ELF-1 (cell line): Measurements from ENCODE around the gene DCAF11.

Source experiments
- DNase-seq: peaks from one replicate; pipeline ENCODE4 v3.0.0-alpha.2; 2016; ENCODE audit warnings: low read depth, low spot score

Gene DCAF11

GRCh38 chr14:24139272-24139934 is 24.8 kb downstream of the DCAF11 start:
- no peak for DNase-seq

- DNase-seq: peak; percentile 100
Measured at GRCh38 chr14:24141097-24141880, 26.7 kb downstream of the DCAF11 start, which contains the start of gene EMC9. EMC9 (minus strand) TSS chr14:24141591; CDS start chr14:24141304, 287 bp downstream.

GRCh38 chr14:24143511-24143910 is 28.9 kb downstream of the DCAF11 start:
- no peak for DNase-seq

GRCh38 chr14:24144451-24144850 is 29.9 kb downstream of the DCAF11 start:
- DNase-seq: no peak

DNA sequence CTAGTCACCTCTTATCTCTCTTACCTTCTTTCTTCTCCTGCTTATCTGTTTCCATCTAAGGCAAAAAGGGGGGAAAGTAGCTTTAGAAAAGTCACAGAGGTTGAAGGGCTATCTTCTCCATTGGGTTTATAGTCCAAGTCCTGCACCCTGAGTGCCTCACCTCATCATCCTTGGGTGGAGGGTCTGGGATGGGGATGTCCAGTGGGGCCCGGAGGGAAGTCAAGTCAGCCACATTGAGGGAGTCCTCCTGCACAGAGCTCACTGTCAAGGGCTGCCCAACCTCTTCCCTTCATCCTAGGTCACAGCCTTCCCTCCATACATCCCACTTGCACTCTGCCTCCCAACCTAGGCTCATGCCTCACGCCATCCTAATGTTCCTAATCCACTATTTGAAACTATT is 30.6 kb downstream of the DCAF11 start:
- no peak for DNase-seq

- DNase-seq: peak; percentile 68
Measured at GRCh38 chr14:24145690-24146452, 31.3 kb downstream of the DCAF11 start.

GRCh38 chr14:24146453-24146977 is 31.9 kb downstream of the DCAF11 start, which contains the start of gene PSME2:
PSME2 (minus strand) TSS chr14:24146610; CDS start chr14:24146581, 29 bp downstream.
- DNase-seq: peak; percentile 98

DNA sequence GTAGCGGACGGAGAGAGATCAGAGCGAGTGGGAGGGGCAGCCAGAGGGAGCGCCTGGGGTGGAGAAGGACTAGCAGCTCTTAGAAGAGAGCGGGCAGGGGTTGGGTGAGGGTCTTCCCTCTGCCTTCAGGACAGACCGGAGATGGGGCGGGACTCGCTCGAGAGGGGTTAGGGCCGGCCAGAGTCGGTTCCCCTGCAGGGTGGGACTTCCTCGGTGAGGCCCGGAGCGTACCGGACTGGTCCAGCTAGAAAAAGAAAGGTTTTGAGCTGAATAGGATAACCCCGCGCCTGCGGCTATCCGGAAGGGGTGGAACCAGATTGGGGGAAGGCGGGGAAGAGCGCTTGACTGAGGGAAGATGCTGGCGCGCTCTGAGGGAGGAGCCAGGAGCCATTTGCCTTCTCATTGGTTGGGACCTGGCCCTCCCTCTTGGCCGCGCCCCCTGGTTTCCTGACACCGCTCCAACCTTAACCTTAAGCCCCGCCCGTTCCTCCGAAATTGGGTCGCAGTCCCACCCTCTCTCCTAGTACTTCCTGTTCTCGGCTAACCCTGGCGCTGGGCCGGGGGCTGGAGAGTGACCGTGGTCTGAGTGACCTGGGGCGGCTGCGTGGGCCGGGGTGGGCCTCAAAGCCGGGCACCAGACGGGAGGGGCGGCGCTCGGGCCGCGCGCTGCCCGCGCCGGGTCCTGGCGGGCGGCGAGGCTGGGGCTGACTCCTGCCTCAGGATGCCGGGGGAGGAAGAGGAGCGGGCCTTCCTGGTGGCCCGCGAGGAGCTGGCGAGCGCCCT is 32.6 kb downstream of the DCAF11 start, which contains the start of gene RNF31:
Gene RNF31 (plus strand): TSS at position 521 of the 783 bp plus-strand sequence. CDS start 201 bp downstream, at position 722.
- DNase-seq: peak; percentile 99

DNA sequence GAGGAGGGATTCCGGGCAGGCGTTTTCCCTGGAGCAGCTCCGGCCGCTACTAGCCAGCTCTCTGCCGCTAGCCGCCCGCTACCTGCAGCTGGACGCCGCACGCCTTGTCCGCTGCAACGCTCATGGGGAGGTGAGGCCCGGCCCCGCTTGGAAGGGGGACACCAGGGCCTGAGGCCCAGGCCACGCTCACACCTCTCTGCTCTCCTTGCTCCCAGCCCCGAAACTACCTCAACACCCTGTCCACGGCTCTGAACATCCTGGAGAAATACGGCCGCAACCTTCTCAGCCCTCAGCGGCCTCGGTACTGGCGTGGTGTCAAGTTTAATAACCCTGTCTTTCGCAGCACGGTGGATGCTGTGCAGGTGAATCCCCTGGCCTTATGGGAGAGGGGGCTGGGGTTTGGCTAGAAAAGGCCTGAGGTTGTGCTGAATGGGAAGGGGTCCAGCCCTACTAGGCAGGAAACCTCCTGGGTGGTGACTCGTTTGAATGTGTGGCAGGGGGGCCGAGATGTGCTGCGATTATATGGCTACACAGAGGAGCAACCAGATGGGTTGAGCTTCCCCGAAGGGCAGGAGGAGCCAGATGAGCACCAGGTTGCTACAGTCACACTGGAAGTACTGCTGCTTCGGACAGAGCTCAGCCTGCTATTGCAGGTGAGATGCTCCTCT is 33.3 kb downstream of the DCAF11 start:
- no peak for DNase-seq

- DNase-seq: no peak
Measured at GRCh38 chr14:24149302-24149969, 34.9 kb downstream of the DCAF11 start.

DNA sequence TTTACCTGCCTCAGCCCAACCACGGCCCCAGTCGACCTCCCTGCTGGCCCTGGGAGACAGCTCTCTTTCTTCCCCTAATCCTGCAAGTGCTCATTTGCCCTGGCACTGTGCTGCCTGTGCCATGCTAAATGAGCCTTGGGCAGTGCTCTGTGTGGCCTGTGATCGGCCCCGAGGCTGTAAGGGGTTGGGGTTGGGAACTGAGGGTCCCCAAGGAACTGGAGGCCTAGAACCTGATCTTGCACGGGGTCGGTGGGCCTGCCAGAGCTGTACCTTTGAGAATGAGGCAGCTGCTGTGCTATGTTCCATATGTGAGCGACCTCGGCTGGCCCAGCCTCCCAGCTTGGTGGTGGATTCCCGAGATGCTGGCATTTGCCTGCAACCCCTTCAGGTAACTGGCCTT is 35.5 kb downstream of the DCAF11 start:
- DNase-seq: no peak

DNA sequence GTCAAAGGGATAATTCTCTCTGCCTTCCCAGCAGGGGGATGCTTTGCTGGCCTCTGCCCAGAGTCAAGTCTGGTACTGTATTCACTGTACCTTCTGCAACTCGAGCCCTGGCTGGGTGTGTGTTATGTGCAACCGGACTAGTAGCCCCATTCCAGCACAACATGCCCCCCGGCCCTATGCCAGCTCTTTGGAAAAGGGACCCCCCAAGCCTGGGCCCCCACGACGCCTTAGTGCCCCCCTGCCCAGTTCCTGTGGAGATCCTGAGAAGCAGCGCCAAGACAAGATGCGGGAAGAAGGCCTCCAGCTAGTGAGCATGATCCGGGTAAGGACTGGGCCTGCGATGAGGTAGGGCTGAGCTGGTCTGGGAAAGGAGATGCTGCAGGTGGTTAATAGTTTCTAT is 36.0 kb downstream of the DCAF11 start:
- no peak for DNase-seq

GRCh38 chr14:24150993-24151392 is 36.4 kb downstream of the DCAF11 start:
- no peak for DNase-seq

GRCh38 chr14:24151404-24152080 is 37.0 kb downstream of the DCAF11 start:
- no peak for DNase-seq

DNA sequence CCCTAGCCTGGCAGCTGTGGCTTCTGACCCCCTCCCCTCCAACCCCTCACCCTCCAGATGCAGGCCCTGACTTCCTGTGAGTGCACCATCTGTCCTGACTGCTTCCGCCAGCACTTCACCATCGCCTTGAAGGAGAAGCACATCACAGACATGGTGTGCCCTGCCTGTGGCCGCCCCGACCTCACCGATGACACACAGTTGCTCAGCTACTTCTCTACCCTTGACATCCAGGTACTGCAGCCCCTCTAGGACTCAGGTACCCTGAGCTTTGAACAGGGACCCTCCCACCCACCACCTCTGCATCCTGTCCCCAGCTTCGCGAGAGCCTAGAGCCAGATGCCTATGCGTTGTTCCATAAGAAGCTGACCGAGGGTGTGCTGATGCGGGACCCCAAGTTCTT is 40.5 kb downstream of the DCAF11 start:
- no peak for DNase-seq

GRCh38 chr14:24156840-24157239 is 42.3 kb downstream of the DCAF11 start:
- no peak for DNase-seq

- DNase-seq: no peak
Measured at GRCh38 chr14:24157331-24157730, 42.8 kb downstream of the DCAF11 start.

DNA sequence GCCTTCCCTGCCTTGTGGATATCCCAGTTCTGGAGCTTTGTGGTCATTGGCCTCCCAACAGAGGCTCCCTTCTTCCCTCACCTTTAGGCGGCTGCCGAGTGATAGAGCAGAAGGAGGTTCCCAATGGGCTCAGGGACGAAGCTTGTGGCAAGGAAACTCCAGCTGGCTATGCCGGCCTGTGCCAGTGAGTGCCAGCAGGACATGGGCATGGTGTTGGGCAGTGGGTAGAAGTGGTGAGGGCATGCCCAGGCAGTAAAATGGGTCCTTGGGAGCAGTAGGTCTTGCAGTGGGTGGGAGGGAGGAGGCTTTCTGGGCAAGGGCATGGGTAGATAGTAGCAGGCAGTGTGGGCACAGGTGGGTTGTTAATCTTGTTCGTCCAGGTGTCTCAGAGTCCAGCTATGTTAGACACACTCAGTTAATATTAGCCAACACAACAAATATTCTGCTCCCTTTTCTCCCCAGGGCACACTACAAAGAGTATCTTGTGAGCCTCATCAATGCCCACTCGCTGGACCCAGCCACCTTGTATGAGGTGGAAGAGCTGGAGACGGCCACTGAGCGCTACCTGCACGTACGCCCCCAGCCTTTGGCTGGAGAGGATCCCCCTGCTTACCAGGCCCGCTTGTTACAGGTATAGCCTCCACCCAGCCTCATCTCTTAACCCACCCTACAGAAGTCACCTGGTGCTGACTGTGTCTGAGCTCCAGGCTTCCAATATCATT is 45.4 kb downstream of the DCAF11 start:
- DNase-seq: no peak

DNA sequence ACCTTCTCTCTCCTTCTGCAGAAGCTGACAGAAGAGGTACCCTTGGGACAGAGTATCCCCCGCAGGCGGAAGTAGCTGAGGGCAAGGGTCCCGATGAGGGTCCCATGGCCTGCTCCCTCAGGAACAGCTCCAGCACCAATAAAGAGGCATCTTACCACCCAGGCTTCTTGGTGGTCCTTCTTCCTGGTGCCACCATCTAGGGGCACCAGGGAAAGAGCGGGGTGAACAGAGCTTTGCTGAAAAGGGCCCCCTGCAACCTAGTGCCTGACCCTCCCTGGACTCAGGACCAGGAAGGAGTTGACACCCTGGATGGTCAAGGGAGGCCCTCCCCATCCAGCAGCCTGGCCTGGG is 45.9 kb downstream of the DCAF11 start:
- no peak for DNase-seq
